HFFc6 (cell line): ENCODE results near the gene USP25. TPM values are rescaled to one million over a fixed set of nuclear protein-coding genes. Genes with fewer than 3 reads are reported as not detected.

Experiments used
- DNase-seq: peaks from one replicate; pipeline ENCODE4 v3.0.0-alpha.2; 2018
- H3K27ac Mint-ChIP-seq: 2 replicates; pipeline ENCODE4 v1.8.0; 2020; ENCODE audit warnings: mild to moderate bottlenecking, mixed read lengths
- H3K27me3 Mint-ChIP-seq: 2 replicates; pipeline ENCODE4 v1.8.0; 2021; ENCODE audit warnings: mild to moderate bottlenecking, moderate library complexity, mixed read lengths; ENCODE audit not compliant: insufficient read depth
- H3K36me3 Mint-ChIP-seq: 2 replicates; pipeline ENCODE4 v1.8.0; 2021; ENCODE audit warnings: low read depth, mixed read lengths
- H3K4me1 Mint-ChIP-seq: 2 replicates; pipeline ENCODE4 v1.8.0; 2020; ENCODE audit warnings: low read depth, mixed read lengths
- H3K4me3 Mint-ChIP-seq: 2 replicates; pipeline ENCODE4 v1.8.0; 2020; ENCODE audit warnings: mild to moderate bottlenecking, moderate library complexity, mixed read lengths
- H3K9me3 Mint-ChIP-seq: 2 replicates; pipeline ENCODE4 v1.8.0; 2020; ENCODE audit warnings: mild to moderate bottlenecking, mixed read lengths
- CTCF ChIP-seq: fragments of 200-600 bp; sonication (generic); IDR thresholded peaks from 2 replicates; pipeline ENCODE4 v1.5.0; 2021; ENCODE audit warnings: antibody characterized with exemption, mild to moderate bottlenecking
- total RNA-seq, 6 experiments: library from RNA; stranded (reverse); fragmentation: NEBNext Ultra II Directional; extraction: Animal tissue kit (Norgen Biotek cat#: 25700); gene quantifications; 2 replicates in 1 of 6; 3 replicates in 5 of 6; pipeline ENCODE4 v1.2.3, GENCODE V29; 2021

The USP25 gene
- total RNA-seq, 6 experiments from 2014 or later = 13.8 to 18.3 (median 16.6) TPM

GRCh38 chr21:15761507-15762100 lies 31.8 kb downstream of the USP25 start:
- H3K27ac Mint-ChIP-seq = no peak overlapping the region
- no peak for TF ChIP-seq CTCF
- no peak overlapping the region for H3K4me3 Mint-ChIP-seq
- H3K4me1 Mint-ChIP-seq = peaks cover 12% of the 10 kb centered on the region
- DNase-seq = no peak
- H3K27me3 Mint-ChIP-seq = no peaks in the 10 kb centered on the region; the same call in 1 of the 2 replicates
- peaks cover 4% of the 10 kb centered on the region; the same call in 1 of the 2 replicates for H3K9me3 Mint-ChIP-seq
- peaks cover 23% of the 10 kb centered on the region for H3K36me3 Mint-ChIP-seq

GRCh38 chr21:15763359-15763758 lies 33.6 kb downstream of the USP25 start:
- no peak for DNase-seq
- Mint-ChIP-seq H3K4me3 (no peak overlapping the region), H3K9me3 (no peaks in the 10 kb centered on the region), H3K27ac (no peak overlapping the region), H3K36me3 (peaks cover 13% of the 10 kb centered on the region), H3K4me1 (peaks cover 26% of the 10 kb centered on the region), H3K27me3 (no peaks in the 10 kb centered on the region)
- TF ChIP-seq CTCF = no peak

GRCh38 chr21:15764878-15765277 lies 35.1 kb downstream of the USP25 start:
- Mint-ChIP-seq H3K27me3 (no peaks in the 10 kb centered on the region), H3K9me3 (no peaks in the 10 kb centered on the region), H3K4me3 (no peak overlapping the region), H3K27ac (no peak overlapping the region), H3K4me1 (peaks cover 30% of the 10 kb centered on the region), H3K36me3 (peaks cover 13% of the 10 kb centered on the region)
- no peak for DNase-seq
- TF ChIP-seq CTCF = no peak

GRCh38 chr21:15766952-15767603 lies 37.3 kb downstream of the USP25 start:
- no peaks in the 10 kb centered on the region; the same call in 1 of the 2 replicates for H3K27me3 Mint-ChIP-seq
- TF ChIP-seq CTCF = no peak
- DNase-seq = no peak
- H3K4me3 Mint-ChIP-seq = no peak overlapping the region
- H3K27ac Mint-ChIP-seq = no peak overlapping the region
- H3K36me3 Mint-ChIP-seq = peaks cover 9% of the 10 kb centered on the region; the same call in 1 of the 2 replicates
- peaks cover 40% of the 10 kb centered on the region for H3K4me1 Mint-ChIP-seq
- no peaks in the 10 kb centered on the region for H3K9me3 Mint-ChIP-seq

GRCh38 chr21:15768045-15768601 lies 38.3 kb downstream of the USP25 start:
- Mint-ChIP-seq H3K27ac (peak overlapping the region; percentile 9), H3K4me3 (no peak overlapping the region), H3K4me1 (peaks cover 50% of the 10 kb centered on the region), H3K36me3 (peaks cover 5% of the 10 kb centered on the region), H3K9me3 (no peaks in the 10 kb centered on the region), H3K27me3 (no peaks in the 10 kb centered on the region; the same call in 1 of the 2 replicates)
- DNase-seq = no peak
- no peak for TF ChIP-seq CTCF
